GM12864 (cell line): ENCODE results near the gene HOXB1.

Source experiments
- DNase-seq: peaks from one replicate; pipeline ENCODE4 v3.0.0-alpha.2; 2011; ENCODE audit warnings: low read depth
- H3K4me3 ChIP-seq: 2 replicates; pipeline ENCODE4 v1.5.1; 2011; ENCODE audit warnings: mild to moderate bottlenecking, low read depth, low read length, control low read depth
- CTCF ChIP-seq: IDR thresholded peaks from 2 replicates; pipeline ENCODE4 v1.5.1; 2011; ENCODE audit warnings: low read depth, mild to moderate bottlenecking, moderate library complexity, low read length, control low read depth, inconsistent platforms; ENCODE audit errors: missing control alignments

Gene HOXB1

GRCh38 chr17:48522031-48522653 is 8.7 kb downstream of the HOXB1 start:
- DNase-seq: no peak
- no peak for TF ChIP-seq CTCF
- no peak overlapping the region for H3K4me3 ChIP-seq

- no peak for TF ChIP-seq CTCF
- H3K4me3 ChIP-seq: no peak overlapping the region
- no peak for DNase-seq
Measured at GRCh38 chr17:48520631-48521079, 10.2 kb downstream of the HOXB1 start.

GRCh38 chr17:48519427-48519826 is 11.4 kb downstream of the HOXB1 start:
- DNase-seq: no peak
- no peak for TF ChIP-seq CTCF
- no peak overlapping the region for H3K4me3 ChIP-seq

GRCh38 chr17:48517478-48517877 is 13.3 kb downstream of the HOXB1 start:
- H3K4me3 ChIP-seq: no peak overlapping the region
- no peak for TF ChIP-seq CTCF
- DNase-seq: peak; percentile 30

- no peak for DNase-seq
- no peak for TF ChIP-seq CTCF
- H3K4me3 ChIP-seq: no peak overlapping the region
Measured at GRCh38 chr17:48515925-48516900, 14.6 kb downstream of the HOXB1 start.

- no peak for TF ChIP-seq CTCF
- DNase-seq: no peak
- no peak overlapping the region for H3K4me3 ChIP-seq
Measured at GRCh38 chr17:48514477-48514876, 16.3 kb downstream of the HOXB1 start.
